ENCODE data around the gene CHRND. TPM values are rescaled to one million over a fixed set of nuclear protein-coding genes. Genes with fewer than 3 reads are reported as not detected.

Gene CHRND
- total RNA-seq, 1 donor from 2014 or later = not detected

- TF ChIP-seq CTCF (IDR thresholded peaks at IDR 0.05; ENCODE audit: insufficient read depth, low read length, poor library complexity, severe bottlenecking) = no peak
- no peak for DNase-seq (ENCODE audit: low read depth)
- no peak overlapping the region for H3K4me3 ChIP-seq (ENCODE audit: low read depth, low read length)
- peaks cover 62% of the 10 kb centered on the region for H3K27me3 ChIP-seq (ENCODE audit: control insufficient read depth, insufficient read depth, low read length)
- no peaks in the 10 kb centered on the region for H3K36me3 ChIP-seq (ENCODE audit: control insufficient read depth, insufficient read depth, low read length)
These were observed 41.9 kb upstream of the CHRND start for GRCh38 chr2:232483923-232484627.

GRCh38 chr2:232484628-232485347 is 41.2 kb upstream of the CHRND start:
- peaks cover 61% of the 10 kb centered on the region for H3K27me3 ChIP-seq (ENCODE audit: control insufficient read depth, insufficient read depth, low read length)

GRCh38 chr2:232485348-232485756 is 40.6 kb upstream of the CHRND start:
- TF ChIP-seq CTCF (IDR thresholded peaks at IDR 0.05; ENCODE audit: insufficient read depth, low read length, poor library complexity, severe bottlenecking) = no peak
- peaks cover 63% of the 10 kb centered on the region for H3K27me3 ChIP-seq (ENCODE audit: control insufficient read depth, insufficient read depth, low read length)

More at GRCh38 chr2:232484628-232485347, 41.2 kb upstream of the CHRND start:
- H3K36me3 ChIP-seq (ENCODE audit: control insufficient read depth, insufficient read depth, low read length) = no peaks in the 10 kb centered on the region
- no peak for TF ChIP-seq CTCF (IDR thresholded peaks at IDR 0.05; ENCODE audit: insufficient read depth, low read length, poor library complexity, severe bottlenecking)
- H3K4me3 ChIP-seq (ENCODE audit: low read depth, low read length) = no peak overlapping the region
- no peak for DNase-seq (ENCODE audit: low read depth)

GRCh38 chr2:232485757-232486557 is 40.0 kb upstream of the CHRND start:
- no peak for TF ChIP-seq CTCF (IDR thresholded peaks at IDR 0.05; ENCODE audit: insufficient read depth, low read length, poor library complexity, severe bottlenecking)
- no peak for DNase-seq (ENCODE audit: low read depth)
- H3K27me3 ChIP-seq (ENCODE audit: control insufficient read depth, insufficient read depth, low read length) = peaks cover 66% of the 10 kb centered on the region

More at GRCh38 chr2:232485348-232485756, 40.6 kb upstream of the CHRND start:
- no peaks in the 10 kb centered on the region for H3K36me3 ChIP-seq (ENCODE audit: control insufficient read depth, insufficient read depth, low read length)
- no peak for DNase-seq (ENCODE audit: low read depth)
- H3K4me3 ChIP-seq (ENCODE audit: low read depth, low read length) = no peak overlapping the region

GRCh38 chr2:232486558-232487384 is 39.2 kb upstream of the CHRND start:
- H3K36me3 ChIP-seq (ENCODE audit: control insufficient read depth, insufficient read depth, low read length) = no peaks in the 10 kb centered on the region
- H3K4me3 ChIP-seq (ENCODE audit: low read depth, low read length) = no peak overlapping the region
- no peak for TF ChIP-seq CTCF (IDR thresholded peaks at IDR 0.05; ENCODE audit: insufficient read depth, low read length, poor library complexity, severe bottlenecking)
- peaks cover 64% of the 10 kb centered on the region for H3K27me3 ChIP-seq (ENCODE audit: control insufficient read depth, insufficient read depth, low read length)
- DNase-seq (ENCODE audit: low read depth) = no peak

More at GRCh38 chr2:232485757-232486557, 40.0 kb upstream of the CHRND start:
- H3K36me3 ChIP-seq (ENCODE audit: control insufficient read depth, insufficient read depth, low read length) = no peaks in the 10 kb centered on the region
- no peak overlapping the region for H3K4me3 ChIP-seq (ENCODE audit: low read depth, low read length)
